Cortex of kidney (tissue), 1 donor: Measurements from ENCODE around the gene RALGAPB.
"Not testable (repeated sequence)": the region's sequence is repeated elsewhere in the genome, so short reads cannot be mapped to it uniquely, and the experiment has no call there.

ENCODE experiments used
- DNase-seq: peaks from one replicate; lab custom pipeline; 2025; lab: John Stamatoyannopoulos, UW

RALGAPB gene

GRCh38 chr20:38447251-38447661 is 25.4 kb upstream of the RALGAPB start:
- DNase-seq, result no peak

GRCh38 chr20:38447931-38448675 is 24.5 kb upstream of the RALGAPB start:
- DNase-seq, result no peak

GRCh38 chr20:38449046-38449445 is 23.6 kb upstream of the RALGAPB start:
- DNase-seq, result no peak

- no peak for DNase-seq
Measured at GRCh38 chr20:38450412-38450975, 22.1 kb upstream of the RALGAPB start.

- DNase-seq, result no peak
Measured at GRCh38 chr20:38452880-38453624, 19.6 kb upstream of the RALGAPB start.

- DNase-seq, result no peak
Measured at GRCh38 chr20:38453941-38454340, 18.7 kb upstream of the RALGAPB start.

- DNase-seq, result no peak
Measured at GRCh38 chr20:38454556-38455473, 17.8 kb upstream of the RALGAPB start.

GRCh38 chr20:38458314-38458713 is 14.3 kb upstream of the RALGAPB start:
- DNase-seq, result no peak

GRCh38 chr20:38460040-38460623 is 12.5 kb upstream of the RALGAPB start:
- DNase-seq, result no peak

- not testable (repeated sequence) for DNase-seq
Measured at GRCh38 chr20:38460631-38461030, 12.0 kb upstream of the RALGAPB start.

GRCh38 chr20:38461167-38461566 is 11.5 kb upstream of the RALGAPB start:
- not testable (repeated sequence) for DNase-seq

- not testable (repeated sequence) for DNase-seq
Measured at GRCh38 chr20:38461569-38461968, 11.1 kb upstream of the RALGAPB start.

- DNase-seq, result no peak
Measured at GRCh38 chr20:38466171-38466570, 6.5 kb upstream of the RALGAPB start.

GRCh38 chr20:38466983-38467382 is 5.7 kb upstream of the RALGAPB start:
- DNase-seq, result no peak

- DNase-seq, result no peak
Measured at GRCh38 chr20:38471245-38471644, 1.4 kb upstream of the RALGAPB start.

GRCh38 chr20:38471987-38472512 is 593 bp upstream of the RALGAPB start:
- DNase-seq, result no peak

- DNase-seq, result no peak
Measured at GRCh38 chr20:38473367-38473795, 738 bp downstream of the RALGAPB start.

GRCh38 chr20:38477747-38478146 is 5.1 kb downstream of the RALGAPB start:
- DNase-seq, result no peak

GRCh38 chr20:38479596-38479995 is 7.0 kb downstream of the RALGAPB start:
- no peak for DNase-seq

GRCh38 chr20:38485041-38485440 is 12.4 kb downstream of the RALGAPB start:
- DNase-seq, result no peak

- DNase-seq, result no peak
Measured at GRCh38 chr20:38489181-38489580, 16.5 kb downstream of the RALGAPB start.
